Stimulated activated CD4-positive, alpha-beta T cell treated with anti-CD3 and anti-CD28 coated beads, Interleukin-12 subunit alpha, Interleukin-12 subunit beta, amount 100 ng/mL, for 48 hours (primary cell): ENCODE results near the gene MCC.

Experiments used
- DNase-seq, 3 donors: peaks; one replicate each; pipeline ENCODE4 v3.0.0-alpha.2; 2020; ENCODE audit warnings: low read depth in 2 of 3, low spot score in 1 of 3

The MCC gene

DNA sequence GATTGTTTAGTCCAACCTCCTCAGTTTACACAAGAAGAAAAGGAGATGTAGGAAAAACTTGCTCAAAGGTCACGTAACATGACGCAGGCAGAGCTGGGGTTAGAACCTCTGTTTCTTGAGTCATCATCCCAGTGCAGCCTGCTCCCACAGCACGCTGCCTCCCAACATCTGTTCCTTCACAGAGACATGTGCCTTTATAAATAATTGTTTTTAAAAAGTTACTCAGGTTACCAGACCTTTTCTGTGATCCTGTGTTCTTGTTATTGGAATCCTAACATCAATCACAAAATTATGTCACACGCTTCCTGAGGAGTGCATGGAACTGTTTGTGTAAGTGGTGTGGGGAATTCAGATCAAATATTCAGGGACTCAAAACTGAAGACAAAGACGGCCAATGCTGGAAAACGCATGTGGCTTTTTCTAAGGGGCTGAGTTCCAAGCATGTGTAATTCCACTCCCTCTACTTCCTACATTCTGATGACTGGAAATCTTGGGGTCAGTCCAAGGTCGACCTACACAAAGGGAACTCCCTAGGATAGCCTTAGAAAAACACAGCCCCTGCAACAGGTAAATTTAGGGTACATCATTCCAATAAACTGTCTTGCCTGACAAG is 237.8 kb downstream of the MCC start:
- DNase-seq = no peak

- DNase-seq = no peak
These were observed 239.0 kb downstream of the MCC start for GRCh38 chr5:113249206-113249605.

DNA sequence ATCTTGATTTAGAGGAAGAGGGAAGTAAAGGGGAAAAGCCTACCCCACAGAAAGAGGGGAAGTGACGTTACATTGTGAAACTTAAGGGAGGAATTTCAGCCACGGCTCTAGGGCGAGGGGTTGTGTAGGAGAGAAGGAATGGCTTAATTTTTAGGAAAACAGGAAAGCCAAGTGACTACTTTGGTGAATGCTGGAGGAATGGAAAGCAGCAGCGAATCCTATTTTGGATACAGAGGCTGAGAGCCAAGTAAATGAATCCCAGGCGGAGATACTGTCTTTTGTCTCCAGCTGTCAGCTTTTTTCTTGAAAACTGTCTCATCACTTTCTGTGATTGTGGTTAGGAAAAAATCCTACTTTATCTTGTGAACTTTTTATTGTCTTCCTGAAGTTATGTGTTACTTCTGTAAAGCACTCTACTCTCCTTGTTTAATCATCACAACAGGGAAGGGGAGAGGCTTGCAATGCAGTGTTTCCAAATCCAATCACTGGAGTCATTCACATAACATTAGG is 241.8 kb downstream of the MCC start:
- no peak for DNase-seq

GRCh38 chr5:113245427-113246225 is 242.6 kb downstream of the MCC start:
- DNase-seq = no peak

DNA sequence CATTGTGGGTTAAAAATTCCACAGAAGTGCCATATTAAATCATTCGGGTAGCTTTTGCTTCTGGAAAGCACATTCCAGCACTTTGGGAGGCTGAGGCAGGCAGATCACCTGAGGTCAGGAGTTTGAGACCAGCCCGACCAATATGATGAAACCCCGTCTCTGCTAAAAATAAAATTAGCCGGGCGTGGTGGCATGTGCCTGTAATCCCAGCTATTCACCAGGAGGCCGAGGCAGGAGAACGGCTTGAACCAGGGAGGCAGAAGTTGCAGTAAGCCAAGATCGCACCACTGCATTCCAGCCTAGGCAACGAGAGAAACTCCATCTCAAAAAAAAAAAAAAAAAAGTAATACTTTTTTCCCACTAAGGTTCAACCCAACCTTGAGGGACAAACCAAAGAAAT is 243.3 kb downstream of the MCC start:
- no peak for DNase-seq

GRCh38 chr5:113243349-113243664 is 244.9 kb downstream of the MCC start:
- no peak for DNase-seq

- DNase-seq = no peak
These were observed 245.5 kb downstream of the MCC start for GRCh38 chr5:113242481-113243348.

GRCh38 chr5:113240951-113241726 is 247.1 kb downstream of the MCC start:
- DNase-seq = no peak

GRCh38 chr5:113240032-113240431 is 248.2 kb downstream of the MCC start:
- DNase-seq = no peak

DNA sequence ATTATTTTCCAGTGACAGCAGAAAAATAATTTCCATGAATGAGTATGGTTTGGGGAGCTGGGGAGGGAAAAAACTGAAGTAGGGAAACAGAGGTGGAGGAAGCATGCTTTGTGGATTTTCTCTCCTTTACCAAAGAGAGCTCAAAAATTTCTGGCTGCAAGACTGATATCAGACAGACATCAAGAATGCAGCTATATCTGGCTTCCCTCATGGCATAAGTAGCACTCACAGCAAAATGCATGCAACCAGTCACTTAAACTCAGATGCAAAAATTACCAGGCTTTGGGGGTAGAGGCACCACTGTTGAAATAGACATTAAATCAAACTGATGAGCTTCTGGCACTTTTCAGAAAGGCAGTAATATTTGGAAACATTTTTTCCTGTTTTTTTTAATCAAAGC is 250.4 kb downstream of the MCC start:
- no peak for DNase-seq

- DNase-seq = no peak
These were observed 251.5 kb downstream of the MCC start for GRCh38 chr5:113236536-113237288.

- DNase-seq = no peak
These were observed 252.4 kb downstream of the MCC start for GRCh38 chr5:113235884-113236283.

- no peak for DNase-seq
These were observed 253.7 kb downstream of the MCC start for GRCh38 chr5:113234546-113234945.

DNA sequence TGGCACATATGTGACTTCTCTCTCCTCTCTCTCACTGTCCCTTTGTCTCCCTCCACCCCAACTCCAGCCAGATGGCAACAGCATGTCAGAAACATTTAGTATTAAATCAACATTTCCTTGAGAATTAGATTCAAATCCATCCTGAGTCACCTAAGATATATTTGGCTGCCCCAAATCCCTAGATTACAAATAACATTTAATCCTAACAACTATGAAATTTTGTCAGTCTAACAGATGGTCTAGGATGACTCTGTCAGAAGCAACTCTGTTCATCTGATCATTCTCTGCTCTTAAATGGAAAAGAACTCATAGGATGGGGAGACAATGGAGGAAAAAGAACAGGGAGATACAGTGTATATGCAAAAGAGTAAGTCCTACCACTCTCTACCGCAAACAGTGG is 254.6 kb downstream of the MCC start:
- DNase-seq = no peak

DNA sequence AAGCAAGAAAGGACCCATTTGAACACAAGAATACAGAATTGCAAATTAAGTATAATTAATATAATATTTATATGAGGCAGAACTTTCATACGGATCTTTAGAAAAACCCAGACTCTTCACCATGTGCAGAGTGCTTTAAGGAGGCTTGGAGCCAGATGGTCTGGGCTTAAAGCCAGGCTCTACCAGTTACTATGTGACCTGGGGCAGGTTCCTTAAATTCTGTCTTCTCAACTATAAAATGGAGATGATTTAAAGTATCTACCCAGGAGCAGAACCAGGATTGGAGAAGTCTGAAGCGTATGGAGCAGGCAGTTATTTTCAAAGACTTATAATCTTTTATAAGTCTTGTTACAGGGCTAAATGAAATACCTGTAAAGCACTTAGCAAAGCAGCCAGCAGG is 255.6 kb downstream of the MCC start:
- no peak for DNase-seq

GRCh38 chr5:113232221-113232620 is 256.0 kb downstream of the MCC start:
- no peak for DNase-seq

- DNase-seq = no peak
These were observed 256.6 kb downstream of the MCC start for GRCh38 chr5:113231653-113232000.

DNA sequence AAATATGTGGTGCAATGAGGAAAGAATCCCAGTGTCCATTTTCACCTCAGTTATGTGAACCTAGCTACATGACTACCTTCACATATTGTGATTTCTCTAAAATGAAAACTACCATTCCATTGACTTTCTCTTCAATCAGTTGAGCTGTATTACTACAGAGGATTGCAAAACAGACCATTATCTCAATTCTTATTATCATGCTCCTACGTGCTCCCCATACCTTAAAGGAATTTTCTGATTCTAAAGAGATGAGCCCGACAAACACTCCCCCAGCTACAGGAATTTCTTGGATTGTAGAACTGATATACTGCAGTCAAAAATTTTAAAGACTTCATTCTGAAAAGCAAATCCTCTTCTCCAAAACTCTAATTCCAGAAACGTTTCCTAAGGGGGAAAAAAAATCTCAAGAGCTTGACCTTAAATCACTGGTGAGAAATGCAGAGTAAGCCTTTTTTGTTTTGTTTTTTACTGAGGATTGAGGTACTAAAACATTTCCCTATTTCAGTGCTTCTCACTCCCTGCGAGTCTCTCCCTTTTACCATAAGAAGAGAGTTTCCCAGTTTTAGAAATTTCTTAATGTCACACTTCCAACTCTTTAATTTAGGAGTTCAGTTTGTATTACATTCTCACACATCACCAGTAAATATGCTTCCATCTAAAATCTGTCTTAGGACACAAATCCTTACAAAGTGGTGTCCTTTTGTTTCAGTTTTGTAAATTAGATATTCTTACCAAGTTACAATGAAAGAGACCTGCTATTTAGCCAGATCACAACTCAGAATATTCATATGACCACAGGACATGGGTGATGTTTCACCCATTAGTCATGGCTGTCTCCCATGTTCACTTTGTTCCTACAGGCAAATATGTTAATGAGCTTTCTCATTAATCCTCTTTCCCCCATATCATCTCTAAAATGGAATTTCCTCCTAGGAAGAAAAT is 257.3 kb downstream of the MCC start:
- DNase-seq = no peak

GRCh38 chr5:113227798-113228197 is 260.5 kb downstream of the MCC start:
- no peak for DNase-seq
